NCI-H187 (cell line): ENCODE results near the gene ALG8.
"Not testable (repeated sequence)": the region's sequence is repeated elsewhere in the genome, so short reads cannot be mapped to it uniquely, and the experiment has no call there.

Experiments used
- DNase-seq, 2 experiments: peaks; one replicate each; lab custom pipeline; 2025; lab: John Stamatoyannopoulos, UW

Gene ALG8

DNA sequence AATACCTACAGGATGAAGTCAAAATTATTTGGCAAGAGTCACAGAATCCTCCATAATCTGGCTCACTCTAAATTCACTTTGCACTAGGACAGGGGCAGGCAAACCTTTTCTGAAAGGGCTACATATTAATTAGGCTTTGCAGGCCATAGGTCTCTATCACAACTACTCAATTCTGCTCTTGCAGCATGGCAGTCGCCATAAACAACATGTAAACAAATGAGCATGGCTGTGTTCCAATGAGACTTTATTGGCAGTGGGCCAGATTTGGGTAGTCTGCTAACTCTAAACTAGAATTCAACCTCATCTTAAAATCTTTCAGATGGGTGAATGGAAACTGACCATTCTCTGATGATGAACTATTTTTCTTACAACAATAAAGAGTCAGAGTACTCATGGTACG lies 70.0 kb downstream of the ALG8 start:
- no peak for DNase-seq

DNA sequence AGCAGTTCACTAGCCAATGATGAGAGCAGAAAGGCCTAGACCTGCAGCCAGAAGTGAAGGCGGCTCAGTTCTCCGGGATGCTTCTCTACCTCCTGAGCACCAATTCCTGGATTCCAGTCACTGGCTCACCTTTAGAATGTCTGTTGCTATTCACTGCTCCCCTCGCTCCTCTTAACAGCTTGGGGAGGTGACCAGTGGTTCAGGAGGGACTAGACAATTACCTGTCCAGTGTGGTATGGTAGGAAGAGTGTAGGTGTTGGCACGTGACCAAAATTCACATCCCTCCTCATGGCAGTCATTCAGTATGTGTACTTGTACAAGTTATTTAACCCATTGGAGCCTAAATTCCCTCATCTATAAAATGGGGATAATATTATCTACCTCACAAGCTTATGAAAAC lies 71.7 kb downstream of the ALG8 start:
- no peak for DNase-seq

- DNase-seq, result no peak
These were observed 73.0 kb downstream of the ALG8 start for GRCh38 chr11:78066471-78066870.

DNA sequence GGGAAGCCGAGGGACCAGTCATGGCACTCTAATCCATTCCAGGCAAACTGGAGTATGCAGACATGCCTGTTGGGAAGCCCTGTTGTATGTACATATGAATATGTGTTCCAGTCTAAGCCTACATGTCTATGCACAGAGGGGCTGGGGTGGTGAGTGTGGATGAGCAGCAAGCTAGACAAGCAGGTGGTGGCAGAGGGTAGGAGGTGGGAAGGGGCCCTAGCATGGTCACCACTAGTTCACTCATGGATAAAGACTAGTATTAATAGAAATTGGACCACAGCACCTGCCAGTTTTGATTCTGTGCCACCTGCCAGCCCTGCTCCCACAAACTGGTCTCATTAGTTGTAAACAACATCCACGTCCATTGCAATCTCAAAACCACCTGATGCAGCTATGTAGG lies 74.2 kb downstream of the ALG8 start:
- DNase-seq, result no peak

- DNase-seq, result no peak
These were observed 75.8 kb downstream of the ALG8 start, which contains the start of gene THRSP for GRCh38 chr11:78063440-78064181. Gene THRSP, plus strand, starts transcription at chr11:78063861. Its CDS starts 21 bp downstream, at chr11:78063882.

- DNase-seq, result no peak
These were observed 76.8 kb downstream of the ALG8 start for GRCh38 chr11:78062671-78063070.

DNA sequence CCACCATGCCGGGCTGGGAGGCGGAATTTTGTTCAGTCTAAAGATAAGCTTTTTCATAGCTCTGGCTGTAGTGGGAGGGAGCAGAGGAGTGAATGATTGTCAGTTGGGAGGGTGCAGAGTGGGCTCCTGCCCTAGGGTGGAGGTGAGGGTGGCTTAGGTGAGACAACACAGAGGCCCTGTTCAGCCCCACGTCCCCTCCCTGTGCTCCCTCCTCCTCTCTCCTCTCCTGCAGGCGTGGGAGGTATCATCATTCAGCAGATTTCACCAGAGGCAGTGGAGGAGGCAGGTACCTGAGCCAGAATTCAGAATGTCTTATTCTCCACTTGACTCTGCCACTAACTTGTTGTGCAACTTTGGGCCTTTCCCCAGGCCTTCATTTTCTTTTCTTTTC lies 77.5 kb downstream of the ALG8 start:
- DNase-seq, result no peak

GRCh38 chr11:78061088-78061920 lies 78.1 kb downstream of the ALG8 start:
- DNase-seq, result no peak

- no peak for DNase-seq
These were observed 78.9 kb downstream of the ALG8 start for GRCh38 chr11:78060533-78060932.

DNA sequence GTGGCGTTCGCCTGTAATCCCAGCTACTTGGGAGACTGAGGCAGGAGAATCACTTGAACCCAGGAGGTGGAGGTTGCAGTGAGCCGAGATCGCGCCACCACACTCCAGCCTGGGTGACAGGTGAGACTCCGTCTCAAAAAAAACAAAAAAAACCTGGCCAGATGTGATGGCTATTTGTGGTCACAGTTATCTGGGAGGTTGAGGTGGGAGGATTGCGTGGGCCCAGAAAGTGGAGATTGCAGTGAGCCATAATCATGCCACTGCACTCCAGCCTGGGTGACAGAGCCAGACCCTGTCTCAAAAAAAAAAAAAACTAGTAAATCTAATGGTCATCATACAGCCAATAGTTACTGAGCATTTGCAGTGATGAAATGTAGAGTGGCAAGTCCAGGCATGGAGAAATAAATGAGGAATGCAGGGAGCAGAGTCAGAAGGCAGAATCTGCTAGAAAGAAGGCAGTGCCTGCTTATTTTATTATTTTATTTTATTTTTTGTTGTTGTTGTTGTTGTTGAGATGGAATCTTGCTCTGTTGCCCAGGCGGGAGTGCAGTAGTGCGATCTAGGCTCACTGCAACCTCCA lies 79.6 kb downstream of the ALG8 start:
- not testable (repeated sequence) for DNase-seq

DNA sequence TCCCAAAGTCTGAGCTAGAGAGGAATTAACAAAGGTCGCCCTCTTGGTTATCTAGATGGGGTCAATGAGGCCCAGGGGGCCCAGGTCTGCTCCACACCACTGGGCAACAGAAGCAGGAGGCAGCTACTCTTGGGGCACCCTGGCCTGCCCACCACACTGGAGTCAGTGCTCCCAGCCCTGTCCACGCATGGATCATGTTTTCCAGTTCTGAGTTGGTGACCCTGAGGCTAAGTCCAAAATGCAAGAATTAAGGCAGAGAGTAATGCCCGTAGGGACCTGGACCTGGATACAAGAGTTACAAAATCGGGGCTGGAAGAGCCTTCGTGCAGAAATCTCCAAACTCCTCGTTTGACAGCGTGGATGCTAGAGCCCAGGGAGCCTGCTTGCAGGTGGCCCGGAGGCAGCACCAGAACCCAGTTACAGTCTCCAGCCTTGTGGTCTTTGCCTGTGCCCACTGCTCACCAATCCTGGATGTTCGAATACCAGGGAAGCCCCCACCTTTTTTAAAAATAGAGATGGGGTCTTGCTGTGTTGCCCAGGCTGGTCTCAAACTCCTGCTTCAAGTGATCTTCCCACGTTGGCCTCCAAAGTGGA lies 81.9 kb downstream of the ALG8 start:
- no peak for DNase-seq

DNA sequence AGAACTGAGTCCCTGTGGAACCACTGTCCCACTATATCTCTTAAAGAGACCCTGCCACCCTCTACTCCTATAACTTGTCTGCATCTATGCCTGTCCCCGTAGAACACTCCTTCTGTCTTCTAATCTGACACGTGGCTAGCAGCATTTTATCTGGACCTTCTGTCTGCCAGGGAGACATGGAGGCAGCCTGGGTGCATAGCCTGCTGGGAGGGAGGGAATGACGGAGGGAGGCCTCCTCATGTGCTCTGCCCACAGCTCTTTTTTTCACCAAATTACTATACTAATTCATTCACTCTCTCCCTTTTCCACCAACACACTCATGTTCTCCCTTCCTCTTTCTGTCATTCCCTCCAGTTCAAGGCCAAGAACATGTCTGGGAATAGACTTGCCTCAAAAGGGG lies 83.3 kb downstream of the ALG8 start:
- no peak for DNase-seq

DNA sequence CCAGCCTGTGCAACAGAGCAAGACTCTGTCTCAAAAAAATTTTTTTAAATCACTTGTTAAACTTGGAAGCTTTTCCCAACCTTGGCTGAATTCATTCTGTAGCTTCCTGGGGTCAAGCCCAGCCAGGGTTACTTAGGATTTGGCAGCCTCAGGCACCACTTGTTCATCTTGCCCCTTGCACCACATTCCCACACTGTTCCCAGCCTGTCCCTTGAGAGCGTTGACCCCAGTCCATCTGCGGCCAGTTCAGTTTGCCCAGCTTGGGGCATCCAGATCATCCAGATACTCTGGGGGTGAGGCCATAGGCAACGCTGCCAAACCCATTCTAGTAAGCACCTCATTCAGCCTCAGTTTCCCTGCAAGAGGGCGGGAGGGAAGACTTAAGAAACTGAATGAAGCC lies 84.5 kb downstream of the ALG8 start:
- no peak for DNase-seq

DNA sequence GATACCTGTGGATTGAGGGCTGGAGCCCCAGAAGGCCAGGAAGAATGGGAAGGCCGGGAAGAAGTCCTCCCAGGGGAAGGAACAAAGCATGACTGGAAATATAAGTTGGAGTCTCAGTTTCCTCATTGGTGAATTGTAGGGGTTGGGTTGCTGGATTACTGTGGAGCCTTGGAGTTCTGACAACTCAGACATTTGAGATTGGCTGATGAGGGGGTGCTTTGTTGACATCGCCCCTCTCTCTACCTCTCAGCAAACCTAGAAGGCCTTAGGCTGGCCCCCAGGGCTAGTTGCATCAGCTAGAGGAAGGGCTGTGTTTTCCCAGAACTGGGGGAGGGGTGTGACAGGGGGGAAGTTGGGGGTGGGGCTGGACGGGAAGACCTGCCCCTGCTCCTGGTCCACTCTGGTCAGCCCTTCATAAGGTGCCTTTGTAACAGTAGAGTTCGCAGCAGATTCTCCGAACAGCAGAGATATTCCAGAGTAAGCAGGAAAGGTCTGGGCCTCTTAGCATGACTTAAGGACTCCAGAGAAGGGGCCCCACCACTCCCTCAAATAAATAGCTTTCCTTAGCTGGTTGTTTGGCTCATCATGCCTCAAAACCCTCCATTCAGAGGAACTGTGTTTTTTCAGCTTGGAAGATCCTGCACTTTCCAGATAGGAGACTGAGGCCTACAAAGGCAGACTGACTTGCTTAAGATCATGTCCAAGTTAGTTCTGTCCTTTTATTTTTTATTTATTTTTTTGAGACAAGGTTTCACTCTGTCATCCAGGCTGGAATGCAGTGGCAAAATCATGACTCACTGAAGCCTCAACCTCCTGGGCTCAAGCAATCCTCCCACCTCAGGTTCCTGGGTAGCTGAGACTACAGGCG lies 88.2 kb downstream of the ALG8 start:
- no peak for DNase-seq
